DOHH2 (cell line): ENCODE measurements around the gene BLOC1S4.

ENCODE experiments used
- H3F3A ChIP-seq: fragments of 200-600 bp; sonication (generic), shearing (Covaris generic); 2 replicates; pipeline ENCODE4 v1.6.0; 2016; ENCODE audit warnings: antibody characterized with exemption, mild to moderate bottlenecking; ENCODE audit not compliant: control insufficient read depth, insufficient read depth
- H3K27ac ChIP-seq: fragments of 200-600 bp; sonication (generic); 2 replicates; pipeline ENCODE4 v1.5.1; 2014; ENCODE audit warnings: low read depth, mild to moderate bottlenecking, low read length, moderate library complexity
- H3K27me3 ChIP-seq: fragments of 200-600 bp; sonication (generic); 2 replicates; pipeline ENCODE4 v1.6.1; 2014; ENCODE audit warnings: mild to moderate bottlenecking, low read length, mixed read lengths; ENCODE audit not compliant: control insufficient read depth
- H3K36me3 ChIP-seq: fragments of 200-600 bp; sonication (generic); 2 replicates; pipeline ENCODE4 v1.6.1; 2014; ENCODE audit warnings: mild to moderate bottlenecking, low read length, moderate library complexity, mixed read lengths; ENCODE audit not compliant: control insufficient read depth
- H3K4me1 ChIP-seq: fragments of 200-600 bp; sonication (generic); 2 replicates; pipeline ENCODE4 v1.6.1; 2014; ENCODE audit warnings: mild to moderate bottlenecking, low read length, mixed read lengths; ENCODE audit not compliant: control insufficient read depth
- H3K4me2 ChIP-seq: fragments of 200-600 bp; sonication (generic); 2 replicates; pipeline ENCODE4 v1.6.0; 2014; ENCODE audit warnings: mild to moderate bottlenecking, low read length, moderate library complexity
- H3K4me3 ChIP-seq: fragments of 200-600 bp; sonication (generic); 2 replicates; pipeline ENCODE4 v1.5.1; 2014; ENCODE audit warnings: mild to moderate bottlenecking, low read length, mixed read lengths
- H3K79me2 ChIP-seq: fragments of 200-600 bp; sonication (generic); 2 replicates; pipeline ENCODE4 v1.6.1; 2014; ENCODE audit warnings: mild to moderate bottlenecking, low read length, mixed read lengths; ENCODE audit not compliant: control insufficient read depth
- H3K9me2 ChIP-seq: fragments of 200-600 bp; sonication (generic); replicated peaks from 2 replicates; pipeline ENCODE4 v1.6.1; 2014; ENCODE audit warnings: mild to moderate bottlenecking, low read length, mixed read lengths; ENCODE audit not compliant: control insufficient read depth
- H3K9me3 ChIP-seq: fragments of 200-600 bp; sonication (generic); 2 replicates; pipeline ENCODE4 v1.6.1; 2014; ENCODE audit warnings: antibody characterized with exemption, low read length, mixed read lengths; ENCODE audit not compliant: control insufficient read depth, insufficient read depth
- H4K20me1 ChIP-seq: fragments of 200-600 bp; sonication (generic); 2 replicates; pipeline ENCODE4 v1.6.0; 2014; ENCODE audit warnings: low read depth, mild to moderate bottlenecking, antibody characterized with exemption, low read length, moderate library complexity; ENCODE audit not compliant: control insufficient read depth, insufficient read depth
- CTCF ChIP-seq: fragments of 200-600 bp; sonication (generic); IDR thresholded peaks from one replicate; pipeline ENCODE4 v1.5.1; 2014; ENCODE audit warnings: antibody characterized with exemption, mild to moderate bottlenecking, low read depth, low read length; ENCODE audit not compliant: poor library complexity, severe bottlenecking
- EZH2phosphoT487 ChIP-seq: fragments of 200-600 bp; sonication (generic); IDR thresholded peaks from 2 replicates; pipeline ENCODE4 v1.6.1; 2017; ENCODE audit warnings: borderline replicate concordance, mild to moderate bottlenecking, antibody characterized with exemption, low read length, moderate library complexity, mixed read lengths

Gene BLOC1S4

GRCh38 chr4:6727943-6728250 lies 11.9 kb downstream of the BLOC1S4 start:
- Histone ChIP-seq H3K27ac (no peak overlapping the region), H3K4me1 (no peaks in the 10 kb centered on the region), H3F3A (no peaks in the 10 kb centered on the region), H3K36me3 (no peaks in the 10 kb centered on the region), H3K9me2 (no peaks in the 10 kb centered on the region), H3K4me2 (no peak overlapping the region), H3K9me3 (peaks cover 7% of the 10 kb centered on the region; the same call in 1 of the 2 replicates), H3K27me3 (no peaks in the 10 kb centered on the region), H3K4me3 (no peak overlapping the region), H4K20me1 (no peaks in the 10 kb centered on the region), H3K79me2 (no peaks in the 10 kb centered on the region)
- TF ChIP-seq EZH2phosphoT487, result no peak
- no peak for TF ChIP-seq CTCF

GRCh38 chr4:6728320-6729029 lies 12.5 kb downstream of the BLOC1S4 start:
- Histone ChIP-seq H3K27ac (no peak overlapping the region), H3K27me3 (no peaks in the 10 kb centered on the region), H3F3A (no peaks in the 10 kb centered on the region), H3K9me3 (peaks cover 7% of the 10 kb centered on the region; the same call in 1 of the 2 replicates), H3K4me1 (no peaks in the 10 kb centered on the region), H3K4me3 (no peak overlapping the region), H3K36me3 (no peaks in the 10 kb centered on the region), H3K79me2 (no peaks in the 10 kb centered on the region), H3K4me2 (no peak overlapping the region), H3K9me2 (no peaks in the 10 kb centered on the region), H4K20me1 (no peaks in the 10 kb centered on the region)
- TF ChIP-seq CTCF (no peak), EZH2phosphoT487 (no peak)

- Histone ChIP-seq H3K4me3 (no peak overlapping the region), H3K4me1 (no peaks in the 10 kb centered on the region), H3K9me2 (no peaks in the 10 kb centered on the region), H3F3A (no peaks in the 10 kb centered on the region), H3K79me2 (no peaks in the 10 kb centered on the region), H3K36me3 (no peaks in the 10 kb centered on the region), H3K4me2 (no peak overlapping the region), H3K27ac (no peak overlapping the region), H3K9me3 (0 out of 2 replicates have a peak, but pooled peaks cover under 1% of the 10 kb centered on the region), H4K20me1 (no peaks in the 10 kb centered on the region), H3K27me3 (no peaks in the 10 kb centered on the region)
- TF ChIP-seq CTCF (no peak), EZH2phosphoT487 (no peak)
These were observed 14.8 kb downstream of the BLOC1S4 start for GRCh38 chr4:6730603-6731317.
